HEK293 (cell line): Measurements from ENCODE around the gene NANP.
"Not testable (repeated sequence)": the region's sequence is repeated elsewhere in the genome, so short reads cannot be mapped to it uniquely, and the experiment has no call there.

Experiments used
- CTCF ChIA-PET: fragments of 350-600 bp; formaldehyde crosslinking; extraction: SDS; loops from one replicate; lab custom pipeline; 2021; ENCODE audit warnings: antibody characterized with exemption; lab: Yijun Ruan, JAX
- POLR2A ChIA-PET: fragments of 300-600 bp; formaldehyde crosslinking; extraction: SDS; loops from one replicate; lab custom pipeline; 2020; ENCODE audit warnings: antibody characterized with exemption, inconsistent platforms; lab: Yijun Ruan, JAX
- H3K27ac ChIP-seq: fragments of 200-500 bp; sonication (Bioruptor generic); 2 replicates; pipeline ENCODE4 v1.5.1; 2014; ENCODE audit warnings: low read depth, low read length, control low read depth, inconsistent platforms; ENCODE audit errors: extremely low read depth
- H3K36me3 ChIP-seq, 2 experiments: fragments of 200-500 bp in 1 of 2; sonication (Bioruptor generic) in 1 of 2; 1 replicate in 1 of 2; 2 replicates in 1 of 2; pipeline ENCODE4 v1.5.1; 2014 to 2017; ENCODE audit warnings: inconsistent platforms in 2 of 2, low read length in 2 of 2; ENCODE audit not compliant: control insufficient read depth in 2 of 2, insufficient read depth in 1 of 2
- H3K4me1 ChIP-seq: fragments of 200-500 bp; sonication (Bioruptor generic); 2 replicates; pipeline ENCODE4 v1.5.1; 2014; ENCODE audit warnings: mild to moderate bottlenecking, low read length, inconsistent platforms; ENCODE audit not compliant: control insufficient read depth, insufficient read depth
- H3K4me3 ChIP-seq: 2 replicates; pipeline ENCODE4 v1.5.1; 2011; ENCODE audit warnings: low read depth, mild to moderate bottlenecking, control low read depth, low read length, moderate library complexity
- H3K9me3 ChIP-seq: fragments of 200-500 bp; sonication (Bioruptor generic); 2 replicates; pipeline ENCODE4 v1.5.1; 2014; ENCODE audit warnings: low read depth, low read length, inconsistent platforms; ENCODE audit not compliant: control insufficient read depth, insufficient read depth
- ATF2 ChIP-seq: fragments of 450-650 bp; formaldehyde crosslinking; IDR thresholded peaks from 2 replicates; pipeline ENCODE4 v1.5.1; 2016; ENCODE audit warnings: missing biosample characterization, missing genetic modification characterization, low read depth
- TRIM28 ChIP-seq: IDR thresholded peaks from 2 replicates; pipeline ENCODE4 v1.6.1; 2011; ENCODE audit warnings: low read length, control low read depth, borderline replicate concordance
- ZBTB17 ChIP-seq: fragments of 450-650 bp; formaldehyde crosslinking; IDR thresholded peaks from 2 replicates; pipeline ENCODE4 v1.5.1; 2016; ENCODE audit warnings: missing biosample characterization, missing genetic modification characterization
- ZBTB8A ChIP-seq: fragments of 450-650 bp; formaldehyde crosslinking; IDR thresholded peaks from 2 replicates; pipeline ENCODE4 v1.5.1; 2016; ENCODE audit warnings: missing biosample characterization, missing genetic modification characterization
- ZFHX2 ChIP-seq: fragments of 450-650 bp; formaldehyde crosslinking; conservative IDR thresholded peaks from 2 replicates; pipeline ENCODE4 v1.5.1; 2016; ENCODE audit warnings: missing biosample characterization, missing genetic modification characterization
- ZFP69B ChIP-seq: fragments of 450-650 bp; formaldehyde crosslinking; IDR thresholded peaks from 2 replicates; pipeline ENCODE4 v1.5.1; 2016; ENCODE audit warnings: missing biosample characterization, missing genetic modification characterization
- ZNF280D ChIP-seq: fragments of 450-650 bp; formaldehyde crosslinking; IDR thresholded peaks from 2 replicates; pipeline ENCODE4 v1.5.1; 2016; ENCODE audit warnings: missing biosample characterization, missing genetic modification characterization
- ZNF362 ChIP-seq: fragments of 450-650 bp; formaldehyde crosslinking; IDR thresholded peaks from 2 replicates; pipeline ENCODE4 v1.5.1; 2016; ENCODE audit warnings: missing biosample characterization, missing genetic modification characterization
- ZXDB ChIP-seq: fragments of 450-650 bp; formaldehyde crosslinking; IDR thresholded peaks from 2 replicates; pipeline ENCODE4 v1.5.1; 2016; ENCODE audit warnings: missing biosample characterization, missing genetic modification characterization
- TF ChIP-seq, protein P1 (sequence below): fragments of 450-650 bp; formaldehyde crosslinking; IDR thresholded peaks from 2 replicates; pipeline ENCODE4 v1.5.0; 2017; ENCODE audit warnings: missing biosample characterization, missing genetic modification characterization, borderline replicate concordance
- TF ChIP-seq, protein P2 (sequence below): fragments of 450-650 bp; formaldehyde crosslinking; IDR thresholded peaks from 2 replicates; pipeline ENCODE4 v1.5.1; 2016; ENCODE audit warnings: missing biosample characterization, missing genetic modification characterization
- TF ChIP-seq, protein P3 (sequence below): fragments of 450-650 bp; formaldehyde crosslinking; IDR thresholded peaks from 2 replicates; pipeline ENCODE4; 2016; ENCODE audit warnings: missing biosample characterization, missing genetic modification characterization

The NANP gene

DNA sequence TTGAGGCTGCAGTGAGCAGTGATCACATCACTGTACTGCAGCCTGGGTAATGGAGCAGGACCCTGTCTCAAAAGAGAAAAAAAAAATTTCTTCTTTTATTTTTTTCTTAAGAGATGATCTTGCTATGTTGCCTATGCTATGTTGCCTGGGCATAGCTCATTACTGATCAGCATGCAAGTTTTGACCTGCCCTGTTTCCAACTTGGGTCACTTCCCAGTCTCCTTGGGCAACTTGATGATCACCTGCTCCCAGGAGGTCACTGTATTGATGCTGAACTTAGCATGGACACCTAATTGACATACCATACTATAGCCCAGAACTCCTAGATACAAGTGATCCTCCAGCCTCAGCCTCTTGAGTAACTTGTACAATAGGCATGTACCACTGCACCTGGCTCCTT, 30.7 kb upstream of the NANP start (continued):
- TF ChIP-seq, protein P1, sequence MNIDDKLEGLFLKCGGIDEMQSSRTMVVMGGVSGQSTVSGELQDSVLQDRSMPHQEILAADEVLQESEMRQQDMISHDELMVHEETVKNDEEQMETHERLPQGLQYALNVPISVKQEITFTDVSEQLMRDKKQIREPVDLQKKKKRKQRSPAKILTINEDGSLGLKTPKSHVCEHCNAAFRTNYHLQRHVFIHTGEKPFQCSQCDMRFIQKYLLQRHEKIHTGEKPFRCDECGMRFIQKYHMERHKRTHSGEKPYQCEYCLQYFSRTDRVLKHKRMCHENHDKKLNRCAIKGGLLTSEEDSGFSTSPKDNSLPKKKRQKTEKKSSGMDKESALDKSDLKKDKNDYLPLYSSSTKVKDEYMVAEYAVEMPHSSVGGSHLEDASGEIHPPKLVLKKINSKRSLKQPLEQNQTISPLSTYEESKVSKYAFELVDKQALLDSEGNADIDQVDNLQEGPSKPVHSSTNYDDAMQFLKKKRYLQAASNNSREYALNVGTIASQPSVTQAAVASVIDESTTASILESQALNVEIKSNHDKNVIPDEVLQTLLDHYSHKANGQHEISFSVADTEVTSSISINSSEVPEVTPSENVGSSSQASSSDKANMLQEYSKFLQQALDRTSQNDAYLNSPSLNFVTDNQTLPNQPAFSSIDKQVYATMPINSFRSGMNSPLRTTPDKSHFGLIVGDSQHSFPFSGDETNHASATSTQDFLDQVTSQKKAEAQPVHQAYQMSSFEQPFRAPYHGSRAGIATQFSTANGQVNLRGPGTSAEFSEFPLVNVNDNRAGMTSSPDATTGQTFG (tag by site-specific recombination), result no peak
- TF ChIP-seq, protein P2, sequence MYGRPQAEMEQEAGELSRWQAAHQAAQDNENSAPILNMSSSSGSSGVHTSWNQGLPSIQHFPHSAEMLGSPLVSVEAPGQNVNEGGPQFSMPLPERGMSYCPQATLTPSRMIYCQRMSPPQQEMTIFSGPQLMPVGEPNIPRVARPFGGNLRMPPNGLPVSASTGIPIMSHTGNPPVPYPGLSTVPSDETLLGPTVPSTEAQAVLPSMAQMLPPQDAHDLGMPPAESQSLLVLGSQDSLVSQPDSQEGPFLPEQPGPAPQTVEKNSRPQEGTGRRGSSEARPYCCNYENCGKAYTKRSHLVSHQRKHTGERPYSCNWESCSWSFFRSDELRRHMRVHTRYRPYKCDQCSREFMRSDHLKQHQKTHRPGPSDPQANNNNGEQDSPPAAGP (tag by site-specific recombination), result no peak
- no peak for TF ChIP-seq ZFP69B (tag by site-specific recombination)
- TF ChIP-seq ZXDB (tag by site-specific recombination), result no peak
- TF ChIP-seq TRIM28, result no peak

GRCh38 chr20:25652866-25653265, 29.1 kb upstream of the NANP start:
- POLR2A ChIA-PET, H3K36me3 ChIP-seq, H3K4me1 ChIP-seq, H3K27ac ChIP-seq, H3K9me3 ChIP-seq, H3K4me3 ChIP-seq: not testable (repeated sequence)
- CTCF ChIA-PET, result interaction anchor here (0.6 to 0.7 kb wide), 2 partner anchors 8 to 442 kb away, joined by 3 to 6 read pairs; no protein-coding TSS in a partner anchor

- H3K9me3 ChIP-seq, result no peaks in the 10 kb centered on the region
- CTCF ChIA-PET, result interaction anchor here (0.7 kb wide), 1 partner anchor 8 kb away, joined by 3 read pairs; no protein-coding TSS in a partner anchor
- H3K4me1 ChIP-seq, result no peaks in the 10 kb centered on the region
- H3K27ac ChIP-seq, result no peak overlapping the region
- H3K4me3 ChIP-seq, result no peak overlapping the region
- POLR2A ChIA-PET, result no interaction called here
- H3K36me3 ChIP-seq, result peaks cover 0 to 4% of the 10 kb centered on the region in 2 experiments; a peak in 2 of 3 replicates
- no peak for TF ChIP-seq ZFHX2 (tag by site-specific recombination)
- no peak for TF ChIP-seq ZBTB8A (tag by site-specific recombination)
- TF ChIP-seq ZBTB17 (tag by site-specific recombination), result no peak
- TF ChIP-seq ZNF280D (tag by site-specific recombination), result no peak
- no peak for TF ChIP-seq ZNF362 (tag by site-specific recombination)
- TF ChIP-seq, protein P3, sequence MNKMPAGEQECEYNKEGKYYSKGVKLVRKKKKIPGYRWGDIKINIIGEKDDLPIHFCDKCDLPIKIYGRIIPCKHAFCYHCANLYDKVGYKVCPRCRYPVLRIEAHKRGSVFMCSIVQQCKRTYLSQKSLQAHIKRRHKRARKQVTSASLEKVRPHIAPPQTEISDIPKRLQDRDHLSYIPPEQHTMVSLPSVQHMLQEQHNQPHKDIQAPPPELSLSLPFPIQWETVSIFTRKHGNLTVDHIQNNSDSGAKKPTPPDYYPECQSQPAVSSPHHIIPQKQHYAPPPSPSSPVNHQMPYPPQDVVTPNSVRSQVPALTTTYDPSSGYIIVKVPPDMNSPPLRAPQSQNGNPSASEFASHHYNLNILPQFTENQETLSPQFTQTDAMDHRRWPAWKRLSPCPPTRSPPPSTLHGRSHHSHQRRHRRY, result no peak
- TF ChIP-seq ATF2, result peak; percentile 60
These were observed 21.0 kb upstream of the NANP start for GRCh38 chr20:25644814-25645213.
